HFF-Myc (cell line): ENCODE results near the gene TCN2.
"Not testable (repeated sequence)": the region's sequence is repeated elsewhere in the genome, so short reads cannot be mapped to it uniquely, and the experiment has no call there.

Experiments
- DNase-seq: peaks from one replicate; pipeline ENCODE4 v3.0.0-alpha.2; 2011; ENCODE audit warnings: low read depth; ENCODE audit errors: extremely low read depth
- H3K4me3 ChIP-seq: replicated peaks from 2 replicates; pipeline ENCODE4 v1.5.1; 2011; ENCODE audit warnings: low read depth, mild to moderate bottlenecking, control low read depth, low read length
- TF ChIP-seq, protein P1 (sequence below): IDR thresholded peaks from 2 replicates; pipeline ENCODE4 v1.5.1; 2012; ENCODE audit warnings: mild to moderate bottlenecking, low read depth, low read length, control low read depth; ENCODE audit errors: missing control alignments

The TCN2 gene

DNA sequence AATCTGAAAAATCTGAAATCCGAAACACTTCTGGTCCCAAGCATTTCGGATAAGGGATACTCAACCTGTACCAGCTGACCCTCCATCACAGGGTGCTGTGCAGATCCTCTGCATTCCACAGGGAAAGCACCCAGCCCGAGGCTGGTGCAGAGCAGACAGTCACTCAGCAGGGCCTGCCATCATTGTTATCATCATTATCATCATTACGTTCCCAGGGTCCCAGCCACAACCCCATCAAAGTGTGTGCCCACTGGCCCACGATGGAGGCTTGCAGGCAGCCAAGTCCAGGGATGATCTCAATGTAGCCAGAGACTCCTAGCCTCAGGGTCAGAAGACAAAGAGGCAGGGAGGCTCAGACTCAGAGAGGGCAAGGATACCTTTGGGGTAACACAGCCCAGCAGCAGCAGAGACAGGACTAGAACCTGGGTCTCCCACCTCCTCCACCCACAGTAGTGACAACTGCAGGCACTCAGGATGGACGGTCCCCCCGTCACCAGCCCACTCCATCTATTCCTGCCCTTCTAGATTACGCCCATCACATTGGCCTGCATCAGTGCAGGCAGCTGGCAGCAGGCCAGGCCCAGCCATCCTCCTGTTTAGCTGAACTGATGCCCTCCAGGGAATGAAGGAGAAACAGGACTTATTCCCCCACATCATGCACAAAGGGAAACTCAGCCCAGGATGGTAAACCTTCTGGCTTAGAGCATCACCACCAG lies 42.8 kb upstream of the TCN2 start:
- TF ChIP-seq, protein P1, sequence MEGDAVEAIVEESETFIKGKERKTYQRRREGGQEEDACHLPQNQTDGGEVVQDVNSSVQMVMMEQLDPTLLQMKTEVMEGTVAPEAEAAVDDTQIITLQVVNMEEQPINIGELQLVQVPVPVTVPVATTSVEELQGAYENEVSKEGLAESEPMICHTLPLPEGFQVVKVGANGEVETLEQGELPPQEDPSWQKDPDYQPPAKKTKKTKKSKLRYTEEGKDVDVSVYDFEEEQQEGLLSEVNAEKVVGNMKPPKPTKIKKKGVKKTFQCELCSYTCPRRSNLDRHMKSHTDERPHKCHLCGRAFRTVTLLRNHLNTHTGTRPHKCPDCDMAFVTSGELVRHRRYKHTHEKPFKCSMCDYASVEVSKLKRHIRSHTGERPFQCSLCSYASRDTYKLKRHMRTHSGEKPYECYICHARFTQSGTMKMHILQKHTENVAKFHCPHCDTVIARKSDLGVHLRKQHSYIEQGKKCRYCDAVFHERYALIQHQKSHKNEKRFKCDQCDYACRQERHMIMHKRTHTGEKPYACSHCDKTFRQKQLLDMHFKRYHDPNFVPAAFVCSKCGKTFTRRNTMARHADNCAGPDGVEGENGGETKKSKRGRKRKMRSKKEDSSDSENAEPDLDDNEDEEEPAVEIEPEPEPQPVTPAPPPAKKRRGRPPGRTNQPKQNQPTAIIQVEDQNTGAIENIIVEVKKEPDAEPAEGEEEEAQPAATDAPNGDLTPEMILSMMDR = no peak
- no peak overlapping the region for H3K4me3 ChIP-seq
- DNase-seq = no peak

DNA sequence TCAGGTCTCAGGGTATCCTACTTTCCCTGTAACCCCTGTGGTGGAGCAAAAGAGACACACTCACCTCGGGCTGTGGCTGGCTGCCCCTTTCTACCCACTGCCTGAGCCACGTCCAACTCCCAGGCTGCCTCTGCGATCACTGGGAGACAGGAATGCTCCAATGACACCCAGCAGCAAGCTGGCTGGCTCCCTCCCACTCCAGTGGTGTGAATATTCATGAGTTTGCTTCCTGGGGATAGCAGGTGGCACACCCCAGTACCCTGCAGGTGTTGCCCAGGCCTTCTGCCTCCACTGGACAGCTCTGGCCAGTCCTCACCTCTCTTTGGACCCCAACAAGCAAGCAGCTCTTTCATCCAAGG lies 42.2 kb upstream of the TCN2 start:
- DNase-seq = no peak
- no peak overlapping the region for H3K4me3 ChIP-seq
- TF ChIP-seq, protein P1 = no peak

DNA sequence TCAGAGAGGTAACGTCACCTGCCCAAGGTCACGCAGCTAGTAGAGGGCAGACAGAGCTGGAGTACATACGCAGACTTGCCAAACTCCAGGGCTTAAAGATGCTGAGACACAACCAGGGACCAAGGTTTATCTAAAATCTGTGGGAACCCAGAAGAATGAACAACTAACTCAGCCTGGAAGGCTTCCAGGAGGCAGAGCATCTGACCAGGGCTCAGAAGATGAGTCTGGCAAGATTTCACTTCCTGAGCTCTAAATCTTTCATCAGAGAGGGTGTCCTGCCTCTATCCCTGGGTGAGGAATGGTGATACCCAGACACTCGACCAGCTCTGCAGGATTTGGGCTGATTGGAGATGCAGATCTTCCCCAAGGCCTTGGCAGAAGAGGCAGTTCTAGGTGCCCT lies 41.6 kb upstream of the TCN2 start:
- DNase-seq = no peak
- TF ChIP-seq, protein P1 = no peak
- H3K4me3 ChIP-seq = no peak overlapping the region

DNA sequence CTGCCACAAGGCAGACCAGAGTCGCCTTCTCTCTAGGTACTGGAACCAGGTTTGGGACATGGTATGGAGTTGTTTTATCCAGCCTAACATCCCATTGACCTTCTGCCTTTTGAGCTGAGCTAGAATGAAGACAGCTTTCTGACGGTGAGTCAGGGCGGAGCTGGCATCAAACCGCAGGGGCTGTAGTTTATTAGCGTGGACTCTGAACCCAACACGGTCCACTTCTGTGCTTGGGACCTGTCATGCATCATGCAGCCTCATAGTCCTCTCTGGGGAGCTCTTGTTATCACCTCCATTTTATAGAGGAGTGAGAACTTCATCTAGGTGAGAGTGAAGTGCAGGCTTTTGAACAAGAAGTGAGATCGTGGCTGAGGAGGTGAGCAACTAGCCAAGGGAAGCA lies 40.8 kb upstream of the TCN2 start:
- TF ChIP-seq, protein P1 = no peak
- H3K4me3 ChIP-seq = no peak overlapping the region
- DNase-seq = no peak

DNA sequence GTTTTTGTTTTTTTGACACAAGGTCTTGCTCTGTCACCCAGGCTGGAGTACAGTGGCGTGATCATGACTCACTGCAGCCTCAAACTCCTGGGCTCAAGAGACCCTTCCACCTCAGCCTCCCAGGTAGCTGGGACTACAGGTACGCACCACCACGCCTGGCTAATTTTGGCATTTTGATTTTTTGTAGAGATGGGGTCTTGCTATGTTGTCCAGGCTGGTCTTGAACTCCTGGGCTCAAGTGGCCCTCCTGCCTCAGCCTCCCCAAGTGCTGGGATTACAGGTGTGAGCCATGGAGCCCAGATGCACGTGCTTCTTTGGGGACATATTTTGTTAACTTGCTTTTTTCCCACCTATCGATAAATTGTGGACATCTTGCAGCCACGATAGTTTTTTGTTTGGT lies 39.7 kb upstream of the TCN2 start:
- H3K4me3 ChIP-seq, DNase-seq: not testable (repeated sequence)

DNA sequence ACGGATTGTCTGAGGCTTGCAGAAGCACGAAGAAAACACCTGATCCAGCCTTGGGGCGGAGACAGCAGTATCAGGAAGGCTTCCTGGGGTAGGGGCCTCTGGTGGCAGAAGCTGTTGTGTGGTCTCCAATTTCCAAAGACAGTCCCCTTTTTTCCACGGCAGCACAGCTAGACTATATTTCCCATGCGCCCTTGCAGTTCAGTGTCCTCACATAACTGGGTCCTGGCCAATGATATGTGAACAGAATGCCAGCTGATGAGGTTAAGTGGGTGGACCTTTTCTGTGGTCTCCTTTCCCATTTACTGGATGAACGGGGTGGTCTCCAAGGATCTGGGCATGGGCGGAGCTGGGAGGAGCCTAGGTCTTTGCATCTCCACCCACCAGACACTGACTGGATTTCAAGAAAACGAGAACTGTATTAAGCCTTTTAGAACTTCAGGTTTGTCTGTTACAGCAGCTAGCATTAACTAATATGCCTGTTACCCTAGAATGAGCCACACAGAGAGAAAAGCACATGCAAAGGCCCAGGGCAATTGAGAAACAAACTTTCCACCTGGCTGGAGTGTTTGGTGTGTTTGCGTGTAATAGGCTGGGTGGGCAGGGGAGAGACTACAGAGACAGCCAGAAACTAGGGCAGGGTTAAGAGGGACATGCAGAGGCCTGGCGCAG lies 38.7 kb upstream of the TCN2 start:
- TF ChIP-seq, protein P1 = no peak
- no peak for DNase-seq
- no peak overlapping the region for H3K4me3 ChIP-seq

DNA sequence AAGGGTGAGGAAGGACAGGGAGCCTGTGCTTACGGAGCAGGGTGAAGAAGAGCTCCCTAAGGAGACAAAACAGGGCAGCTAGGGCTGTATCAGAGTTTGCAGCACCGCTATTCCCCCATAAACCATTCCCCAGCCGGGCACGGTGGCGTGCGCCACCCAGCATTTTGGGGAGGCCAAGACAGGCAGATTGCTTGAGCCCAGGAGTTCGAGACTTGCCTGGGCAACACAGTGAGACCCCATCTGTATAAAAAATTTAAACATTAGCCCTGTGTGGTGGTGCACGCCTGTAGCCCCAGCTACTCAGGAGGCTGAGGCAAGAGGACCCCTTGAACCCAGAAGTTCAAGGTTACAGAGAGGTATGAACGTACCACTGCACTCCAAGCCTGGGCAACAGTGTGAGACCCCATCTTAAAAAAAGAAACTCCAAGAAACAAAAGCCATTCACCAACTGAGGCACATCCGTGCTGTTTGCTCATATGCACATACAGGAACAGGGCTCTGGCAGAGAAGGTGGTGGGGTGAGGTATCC lies 37.2 kb upstream of the TCN2 start:
- DNase-seq = no peak
- H3K4me3 ChIP-seq = no peak overlapping the region
- TF ChIP-seq, protein P1 = no peak
